ENCODE data around the gene FCRL2.

Gene FCRL2, protein sequence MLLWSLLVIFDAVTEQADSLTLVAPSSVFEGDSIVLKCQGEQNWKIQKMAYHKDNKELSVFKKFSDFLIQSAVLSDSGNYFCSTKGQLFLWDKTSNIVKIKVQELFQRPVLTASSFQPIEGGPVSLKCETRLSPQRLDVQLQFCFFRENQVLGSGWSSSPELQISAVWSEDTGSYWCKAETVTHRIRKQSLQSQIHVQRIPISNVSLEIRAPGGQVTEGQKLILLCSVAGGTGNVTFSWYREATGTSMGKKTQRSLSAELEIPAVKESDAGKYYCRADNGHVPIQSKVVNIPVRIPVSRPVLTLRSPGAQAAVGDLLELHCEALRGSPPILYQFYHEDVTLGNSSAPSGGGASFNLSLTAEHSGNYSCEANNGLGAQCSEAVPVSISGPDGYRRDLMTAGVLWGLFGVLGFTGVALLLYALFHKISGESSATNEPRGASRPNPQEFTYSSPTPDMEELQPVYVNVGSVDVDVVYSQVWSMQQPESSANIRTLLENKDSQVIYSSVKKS

DNA sequence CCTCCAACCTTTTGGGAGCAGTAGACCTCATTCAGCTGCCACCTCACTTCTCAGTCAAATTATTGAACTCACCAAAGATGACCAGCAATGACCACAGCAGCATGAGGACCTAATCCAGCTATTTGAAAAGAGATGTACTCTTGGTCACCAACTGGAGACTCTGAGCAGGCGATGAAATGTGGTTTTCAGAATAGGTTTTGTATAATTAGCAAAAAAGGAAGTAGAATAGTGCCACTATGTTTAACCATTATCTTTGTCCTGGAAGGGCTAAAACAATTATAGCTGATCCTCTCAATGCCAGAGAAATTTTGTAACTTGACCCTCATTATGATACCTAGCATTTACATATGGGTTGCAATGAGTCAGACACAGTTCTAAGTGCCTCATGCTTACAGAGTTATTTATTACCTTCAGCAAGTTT lies at the start of gene FCRL2:
FCRL2 (minus strand) TSS at position 162 of the 421 bp plus-strand sequence; CDS start at position 103, 59 bp downstream.
- DNase-seq (ENCODE audit: low spot score): no peak

GRCh38 chr1:157820299-157820698 lies 43.4 kb upstream of the FCRL2 start:
- no peak for DNase-seq (ENCODE audit: low spot score)

DNA sequence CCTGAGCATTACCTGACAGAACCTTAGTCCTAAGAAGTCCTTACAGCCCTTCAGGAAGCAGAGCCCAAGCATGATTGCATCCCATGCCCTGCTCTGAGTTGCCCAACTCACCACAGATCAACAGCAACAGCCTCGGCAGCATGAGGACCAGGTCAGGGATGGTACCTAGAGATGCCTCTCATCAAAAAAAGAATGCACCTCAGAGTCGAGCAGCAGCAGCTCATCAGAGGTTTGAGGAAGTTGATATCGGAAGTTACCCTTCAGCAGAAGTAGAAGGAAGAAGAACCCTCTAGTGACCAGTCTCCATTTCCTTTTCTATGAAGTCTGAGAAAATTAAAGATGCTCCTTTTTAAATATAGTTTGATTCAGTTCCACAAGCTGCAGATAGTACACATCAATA lies 43.0 kb upstream of the FCRL2 start, which contains the start of gene FCRL1:
FCRL1 (minus strand) TSS at position 225 of the 400 bp plus-strand sequence; CDS start at position 142, 83 bp downstream.
- DNase-seq (ENCODE audit: low spot score): no peak

- DNase-seq (ENCODE audit: low spot score): no peak
These were observed 42.3 kb upstream of the FCRL2 start for GRCh38 chr1:157819215-157819614.

DNA sequence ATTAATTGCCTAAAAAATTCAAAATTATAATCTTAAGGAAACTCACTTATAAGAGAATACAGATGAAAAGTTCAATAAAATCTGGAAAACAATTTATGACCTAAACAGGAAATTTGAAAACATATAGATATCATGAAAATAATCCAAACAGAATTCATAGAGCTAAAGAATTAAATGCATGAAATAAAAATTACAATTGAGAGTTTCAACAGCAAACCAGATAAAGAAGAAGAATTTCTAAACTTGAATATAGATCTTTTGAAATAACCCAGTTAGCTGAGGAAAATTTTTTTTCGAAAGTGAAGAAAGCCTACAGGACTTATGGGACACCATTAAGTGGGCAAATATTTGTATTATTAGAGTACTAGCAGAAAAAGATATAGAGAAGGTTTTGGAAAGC lies 36.3 kb upstream of the FCRL2 start:
- DNase-seq (ENCODE audit: low spot score): no peak

- DNase-seq (ENCODE audit: low spot score): no peak
These were observed 29.7 kb upstream of the FCRL2 start for GRCh38 chr1:157806431-157807149.

DNA sequence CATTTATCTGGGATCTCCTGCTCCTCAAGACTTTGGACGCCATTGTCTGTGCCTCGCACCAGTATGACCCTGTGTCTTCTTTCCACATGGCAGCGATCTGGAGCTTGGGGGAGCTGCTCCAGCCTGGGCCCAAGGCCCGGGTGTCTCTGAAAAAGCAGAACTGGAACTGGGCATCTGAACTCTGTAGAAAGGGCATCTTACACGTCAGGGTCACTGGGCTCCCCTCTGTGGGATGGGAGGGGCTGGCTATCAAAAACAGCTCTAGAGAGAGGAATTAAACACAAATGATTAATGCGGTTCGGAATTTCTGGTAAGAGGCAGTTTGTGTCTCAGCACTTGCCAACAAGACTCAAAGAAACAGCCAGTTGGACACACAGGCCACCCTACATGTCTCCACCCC lies 26.9 kb upstream of the FCRL2 start:
- DNase-seq (ENCODE audit: low spot score): no peak

DNA sequence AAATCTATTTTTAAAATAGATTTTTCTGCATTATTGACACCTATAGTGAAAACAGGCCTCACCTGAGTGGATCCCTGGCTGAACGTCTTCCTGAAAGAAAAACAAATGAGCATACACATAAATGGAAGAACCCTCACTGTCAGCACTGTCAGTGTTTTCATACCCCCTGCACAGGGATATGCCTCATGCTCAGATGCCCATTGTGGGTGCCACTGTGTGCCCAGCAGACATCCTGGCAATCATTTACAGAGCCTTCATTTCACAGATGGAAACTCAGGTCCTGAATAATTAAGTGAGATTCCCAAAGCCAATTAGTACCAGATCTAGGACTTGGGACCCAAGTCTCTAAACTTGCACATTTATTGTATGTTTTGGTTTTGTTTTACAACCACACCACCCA lies 23.1 kb upstream of the FCRL2 start:
- DNase-seq (ENCODE audit: low spot score): no peak

- DNase-seq (ENCODE audit: low spot score): no peak
These were observed 21.3 kb upstream of the FCRL2 start for GRCh38 chr1:157798211-157798610.

DNA sequence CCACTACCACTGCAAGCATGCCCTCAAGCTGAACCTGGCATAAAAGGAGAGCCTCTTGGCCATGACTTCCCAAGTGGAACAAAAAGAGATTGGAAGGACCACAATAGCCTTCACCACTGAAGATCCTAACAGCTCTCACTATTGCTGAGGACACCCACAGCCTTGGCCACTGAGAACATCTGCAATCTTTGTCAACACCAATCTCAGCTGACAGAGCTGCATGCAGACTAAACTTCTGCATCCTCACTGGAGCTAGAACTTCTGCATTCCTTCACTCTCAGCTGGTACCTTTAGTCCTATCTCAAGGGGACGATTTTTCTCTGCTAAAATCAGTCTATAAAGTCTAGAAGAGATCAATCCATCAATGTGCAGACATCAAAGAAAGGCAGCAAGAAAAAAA lies 8.3 kb upstream of the FCRL2 start:
- DNase-seq (ENCODE audit: low spot score): no peak

- no peak for DNase-seq (ENCODE audit: low spot score)
These were observed 7.9 kb upstream of the FCRL2 start for GRCh38 chr1:157784801-157785200.

DNA sequence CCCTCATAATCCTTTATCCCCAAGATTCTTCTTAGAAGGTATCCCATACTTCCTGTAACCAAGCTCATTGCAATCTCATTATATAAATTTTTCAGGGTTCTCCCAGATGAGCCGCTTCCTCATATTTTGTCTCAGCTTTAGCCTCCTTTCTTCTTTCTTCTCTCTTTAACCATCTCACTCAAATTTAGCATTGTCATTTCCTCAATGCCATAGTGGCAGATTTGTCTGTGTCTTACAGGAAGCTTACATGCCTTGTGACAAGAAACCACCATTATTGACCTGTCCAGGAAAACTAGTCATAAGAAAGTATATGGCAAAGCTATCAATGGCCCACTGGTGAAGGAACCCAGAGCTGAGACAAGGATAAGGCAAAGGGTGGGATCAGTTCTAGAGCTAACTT lies 6.0 kb upstream of the FCRL2 start:
- DNase-seq (ENCODE audit: low spot score): no peak

- no peak for DNase-seq (ENCODE audit: low spot score)
These were observed 4.1 kb upstream of the FCRL2 start for GRCh38 chr1:157781048-157781447.

DNA sequence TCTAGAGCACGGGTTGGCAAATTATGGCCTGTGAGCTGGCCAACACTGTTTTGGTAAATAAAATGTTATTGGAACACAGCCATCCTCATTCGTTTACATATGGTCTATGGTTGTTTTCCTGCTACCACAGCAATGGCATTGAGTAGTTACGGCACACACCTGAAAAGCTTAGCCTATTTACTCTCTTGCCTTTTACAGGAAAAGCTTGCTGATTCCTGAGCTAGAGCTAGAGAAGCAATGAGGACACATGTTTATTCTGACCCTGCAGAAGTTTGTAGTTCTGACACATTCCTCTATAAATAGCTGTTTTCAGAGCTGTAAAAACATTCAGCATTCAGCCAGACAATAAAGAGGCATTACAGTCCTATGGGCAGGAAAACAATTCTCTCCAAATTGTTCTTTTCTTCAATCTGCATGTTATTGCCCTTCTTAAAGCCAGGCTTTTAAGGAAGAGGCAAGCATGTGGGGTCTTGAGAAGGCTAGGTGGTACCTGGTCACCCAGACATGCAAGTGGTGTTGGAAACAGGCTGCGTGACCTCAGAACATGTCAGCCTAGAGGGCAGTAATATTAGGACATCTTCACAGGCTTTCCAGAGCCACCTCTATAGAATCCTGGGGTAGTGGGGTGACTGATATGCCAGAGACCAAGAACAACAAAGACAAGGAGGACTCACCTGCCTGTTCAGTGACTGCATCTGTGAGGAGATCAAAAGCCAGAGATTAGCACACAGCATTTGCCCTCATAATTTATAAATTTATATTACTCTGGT lies 1.6 kb downstream of the FCRL2 start:
- no peak for DNase-seq (ENCODE audit: low spot score)

DNA sequence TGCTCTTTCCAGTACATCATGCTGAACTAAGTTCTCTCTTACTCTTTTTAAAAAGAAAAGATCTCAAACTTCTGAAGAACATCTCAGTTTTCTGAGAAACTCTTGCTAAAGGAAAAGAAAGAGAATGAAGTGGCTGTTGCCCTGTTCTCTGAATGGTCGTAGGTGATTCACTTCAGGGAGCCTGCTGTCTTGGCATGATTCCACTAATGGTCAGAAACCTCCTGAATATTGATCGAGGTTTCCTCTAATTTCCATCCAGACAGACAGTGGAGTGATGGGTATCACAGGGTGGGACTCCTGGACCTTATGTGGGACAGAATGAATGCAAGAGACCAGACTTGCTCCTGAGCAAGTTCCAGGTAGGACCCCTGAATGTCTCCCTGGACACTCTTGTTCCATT lies 2.5 kb downstream of the FCRL2 start:
- DNase-seq (ENCODE audit: low spot score): no peak

- DNase-seq (ENCODE audit: low spot score): no peak
These were observed 3.2 kb downstream of the FCRL2 start for GRCh38 chr1:157773493-157774350.

GRCh38 chr1:157771661-157772425 lies 5.1 kb downstream of the FCRL2 start:
- no peak for DNase-seq (ENCODE audit: low spot score)

- no peak for DNase-seq (ENCODE audit: low spot score)
These were observed 6.4 kb downstream of the FCRL2 start for GRCh38 chr1:157770442-157771043.

GRCh38 chr1:157766792-157767191 lies 10.1 kb downstream of the FCRL2 start:
- DNase-seq (ENCODE audit: low spot score): no peak

DNA sequence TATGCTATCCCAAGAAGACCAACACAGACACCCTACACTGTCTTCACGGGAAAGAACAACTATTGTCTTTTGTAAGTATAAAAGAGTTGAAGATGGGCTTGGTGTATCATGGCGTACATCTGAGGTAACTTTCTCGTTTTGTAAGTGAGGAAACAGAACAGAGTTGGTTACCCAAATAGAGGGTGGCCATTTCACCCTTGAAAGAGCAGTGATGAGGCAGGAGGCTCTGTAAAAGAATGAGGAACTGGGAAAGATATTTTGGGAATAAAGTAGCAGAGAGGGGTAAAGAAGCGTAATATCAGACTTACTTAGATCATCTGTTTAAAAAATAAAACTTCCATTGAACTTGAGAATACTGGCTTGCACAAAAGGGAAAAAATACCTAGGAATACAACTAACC lies 18.9 kb downstream of the FCRL2 start:
- no peak for DNase-seq (ENCODE audit: low spot score)

Data from kidney capillary endothelial cell (primary cell).